WERI-Rb-1 (cell line): ENCODE measurements around the gene HOXA4.

Experiments used
- DNase-seq: peaks from one replicate; pipeline ENCODE4 v3.0.0-alpha.2; 2020
- H3K27ac ChIP-seq: fragments of 250-450 bp; sonication (Bioruptor Pico); 2 replicates; pipeline ENCODE4 v1.5.1; 2020; ENCODE audit warnings: mild to moderate bottlenecking, moderate library complexity
- H3K27me3 ChIP-seq: fragments of 250-450 bp; sonication (Bioruptor Pico); 2 replicates; pipeline ENCODE4 v1.5.1; 2021; ENCODE audit warnings: mild to moderate bottlenecking, low read depth, moderate library complexity; ENCODE audit not compliant: insufficient read depth, severe bottlenecking
- H3K36me3 ChIP-seq: fragments of 250-450 bp; sonication (Bioruptor Pico); 2 replicates; pipeline ENCODE4 v1.5.1; 2020; ENCODE audit warnings: mild to moderate bottlenecking, moderate library complexity
- H3K4me3 ChIP-seq: 2 replicates; pipeline ENCODE4 v1.5.1; 2011; ENCODE audit warnings: low read depth, mild to moderate bottlenecking, control low read depth, low read length
- H3K9me3 ChIP-seq: fragments of 250-450 bp; sonication (Bioruptor Pico); 2 replicates; pipeline ENCODE4 v1.5.1; 2021; ENCODE audit warnings: mild to moderate bottlenecking, moderate library complexity; ENCODE audit not compliant: severe bottlenecking
- CTCF ChIP-seq: IDR thresholded peaks from 2 replicates; pipeline ENCODE4 v1.5.1; 2011; ENCODE audit warnings: low read depth, mild to moderate bottlenecking, control low read depth, inconsistent platforms, low read length

HOXA4 gene

GRCh38 chr7:27173511-27173955 is 43.0 kb upstream of the HOXA4 start:
- peaks cover 8% of the 10 kb centered on the region for H3K9me3 ChIP-seq
- peak overlapping the region; percentile 53 for H3K4me3 ChIP-seq
- TF ChIP-seq CTCF, result no peak
- H3K36me3 ChIP-seq, result no peaks in the 10 kb centered on the region
- peak; percentile 14 for DNase-seq
- no peak overlapping the region for H3K27ac ChIP-seq
- peaks cover 63% of the 10 kb centered on the region for H3K27me3 ChIP-seq

- Histone ChIP-seq H3K27me3 (peaks cover 67% of the 10 kb centered on the region), H3K36me3 (no peaks in the 10 kb centered on the region), H3K27ac (no peak overlapping the region), H3K9me3 (peaks cover 8% of the 10 kb centered on the region), H3K4me3 (peak overlapping the region; percentile 53)
- peak; percentile 44 for DNase-seq
- no peak for TF ChIP-seq CTCF
Observed at GRCh38 chr7:27172823-27173510, 42.4 kb upstream of the HOXA4 start.

GRCh38 chr7:27172315-27172774 is 41.8 kb upstream of the HOXA4 start:
- no peak overlapping the region for H3K27ac ChIP-seq
- DNase-seq, result no peak
- H3K4me3 ChIP-seq, result peak overlapping the region; percentile 53
- TF ChIP-seq CTCF, result no peak
- H3K9me3 ChIP-seq, result peaks cover 8% of the 10 kb centered on the region
- H3K27me3 ChIP-seq, result peaks cover 71% of the 10 kb centered on the region
- H3K36me3 ChIP-seq, result no peaks in the 10 kb centered on the region

GRCh38 chr7:27171637-27172314 is 41.2 kb upstream of the HOXA4 start:
- no peak overlapping the region for H3K27ac ChIP-seq
- TF ChIP-seq CTCF, result no peak
- H3K36me3 ChIP-seq, result no peaks in the 10 kb centered on the region
- peaks cover 8% of the 10 kb centered on the region for H3K9me3 ChIP-seq
- peak overlapping the region; percentile 53 for H3K4me3 ChIP-seq
- no peak for DNase-seq
- H3K27me3 ChIP-seq, result peaks cover 76% of the 10 kb centered on the region

- Histone ChIP-seq H3K9me3 (peaks cover 11% of the 10 kb centered on the region), H3K36me3 (no peaks in the 10 kb centered on the region), H3K4me3 (no peak overlapping the region), H3K27me3 (peaks cover 81% of the 10 kb centered on the region), H3K27ac (no peak overlapping the region)
- DNase-seq, result no peak
- no peak for TF ChIP-seq CTCF
Observed at GRCh38 chr7:27171325-27171636, 40.7 kb upstream of the HOXA4 start.
